MM.1S (cell line): ENCODE measurements around the gene LINC00632.

Source experiments
- CTCF ChIP-seq: fragments of 300-600 bp; sonication (generic); IDR thresholded peaks from 2 replicates; pipeline ENCODE4 v1.5.1; 2016; ENCODE audit warnings: antibody characterized with exemption, low read length, mixed read lengths
- EZH2 ChIP-seq: fragments of 300-600 bp; sonication (generic); optimal IDR thresholded peaks from 2 replicates; pipeline ENCODE3; 2017; ENCODE audit warnings: low read depth, mild to moderate bottlenecking, antibody characterized with exemption, low read length, mixed read lengths
- EZH2phosphoT487 ChIP-seq: fragments of 300-600 bp; sonication (generic); IDR thresholded peaks from 2 replicates; pipeline ENCODE4 v1.6.1; 2018; ENCODE audit warnings: antibody characterized with exemption, low read length

GRCh38 chrX:140733766-140734342 is 24.3 kb downstream of the LINC00632 start:
- TF ChIP-seq CTCF (peak; percentile 72), EZH2 (no peak), EZH2phosphoT487 (no peak)
